ENCODE results near the gene GDF7. TPM values are rescaled to one million over a fixed set of nuclear protein-coding genes. Genes with fewer than 3 reads are reported as not detected.

The GDF7 gene
- total RNA-seq, 1 donor from 2014 or later = 0.52 TPM

DNA sequence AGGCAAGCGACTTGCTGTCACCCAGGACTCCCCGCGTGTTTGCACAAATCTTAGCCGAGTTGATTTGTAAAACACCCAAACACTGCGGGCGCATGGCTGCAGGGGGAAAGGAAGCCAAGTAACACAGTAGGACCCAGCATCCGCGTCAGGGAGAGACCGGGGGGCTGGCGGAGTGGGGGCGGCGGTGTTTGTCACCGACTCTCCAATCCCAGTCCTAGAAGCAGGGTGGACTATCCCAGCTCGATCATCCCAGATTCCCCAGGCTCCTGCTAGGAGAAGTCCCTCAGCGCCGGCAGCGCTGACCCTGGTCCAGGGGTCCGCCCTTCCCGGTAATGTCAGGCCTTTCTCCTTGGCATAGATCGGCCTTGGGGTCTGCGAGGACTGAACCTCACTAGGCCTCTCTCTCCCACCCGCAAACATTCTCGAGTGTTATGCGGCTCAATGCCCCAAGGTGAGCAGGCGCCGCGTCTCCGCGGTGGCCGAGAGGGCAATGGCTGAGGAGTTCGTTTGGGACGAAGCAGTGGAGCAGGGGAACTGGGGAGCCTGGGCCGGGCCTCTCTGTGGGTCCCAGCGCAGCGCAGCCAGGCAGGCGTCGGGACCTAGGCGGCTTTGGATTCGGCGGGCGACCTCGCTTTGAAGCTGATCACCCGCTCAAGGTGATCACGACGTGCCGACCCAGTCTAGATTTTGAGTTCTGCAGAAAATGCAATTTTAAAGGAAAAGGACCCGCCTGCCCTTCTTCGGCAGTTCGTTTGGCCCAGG is 1.5 kb upstream of the GDF7 start:
- Histone ChIP-seq H3K27me3 (ENCODE audit: control insufficient read depth in 3 of 3, insufficient read depth in 3 of 3, low read length in 3 of 3) (peaks cover 80 to 86% (median 81%) of the 10 kb centered on the region in 3 donors), H3K27ac (ENCODE audit: low read depth, low read length) (no peak overlapping the region), H3K9ac (ENCODE audit: low read depth in 1 of 3, low read length in 3 of 3) (peak overlapping the region in 1 of 3 donors; percentile 25), H3K4me3 (ENCODE audit: low read length in 3 of 3) (peak overlapping the region; percentile 38 to 49 (median 45)), H3K4me1 (ENCODE audit: control insufficient read depth in 3 of 3, insufficient read depth in 3 of 3, low read length in 3 of 3) (peaks cover 3 to 20% (median 14%) of the 10 kb centered on the region in 3 donors), H3K36me3 (ENCODE audit: control insufficient read depth in 3 of 3, insufficient read depth in 3 of 3, low read length in 3 of 3) (no peaks in the 10 kb centered on the region), H3K9me3 (ENCODE audit: control insufficient read depth in 3 of 3, low read length in 3 of 3) (no peaks in the 10 kb centered on the region)

DNA sequence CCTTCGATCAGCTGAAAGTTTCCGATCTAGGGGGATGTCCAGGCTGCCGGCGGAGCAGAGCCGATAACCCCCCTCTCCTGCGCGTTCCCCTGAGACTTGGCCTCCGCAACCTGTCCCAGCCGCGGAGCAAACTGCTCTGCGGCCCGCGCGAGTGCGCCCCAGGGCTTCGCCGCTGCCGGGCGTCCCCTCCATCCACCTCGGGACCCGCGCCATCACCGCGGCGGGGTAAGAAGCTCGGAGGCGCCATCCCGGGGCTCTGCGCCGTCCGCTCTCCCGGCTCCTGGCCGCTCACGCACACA is 990 bp upstream of the GDF7 start:
- peaks cover 82 to 91% (median 83%) of the 10 kb centered on the region in 3 donors for H3K27me3 ChIP-seq (ENCODE audit: control insufficient read depth in 3 of 3, insufficient read depth in 3 of 3, low read length in 3 of 3)
- no peaks in the 10 kb centered on the region for H3K9me3 ChIP-seq (ENCODE audit: control insufficient read depth in 3 of 3, low read length in 3 of 3)
- H3K4me3 ChIP-seq (ENCODE audit: low read length in 3 of 3) = peak overlapping the region; percentile 38 to 49 (median 45)
- H3K27ac ChIP-seq (ENCODE audit: low read depth, low read length) = no peak overlapping the region
- H3K4me1 ChIP-seq (ENCODE audit: control insufficient read depth in 3 of 3, insufficient read depth in 3 of 3, low read length in 3 of 3) = peaks cover 3 to 20% (median 14%) of the 10 kb centered on the region in 3 donors
- no peaks in the 10 kb centered on the region for H3K36me3 ChIP-seq (ENCODE audit: control insufficient read depth in 3 of 3, insufficient read depth in 3 of 3, low read length in 3 of 3)
- H3K9ac ChIP-seq (ENCODE audit: low read depth in 1 of 3, low read length in 3 of 3) = peak overlapping the region in 1 of 3 donors; percentile 16

DNA sequence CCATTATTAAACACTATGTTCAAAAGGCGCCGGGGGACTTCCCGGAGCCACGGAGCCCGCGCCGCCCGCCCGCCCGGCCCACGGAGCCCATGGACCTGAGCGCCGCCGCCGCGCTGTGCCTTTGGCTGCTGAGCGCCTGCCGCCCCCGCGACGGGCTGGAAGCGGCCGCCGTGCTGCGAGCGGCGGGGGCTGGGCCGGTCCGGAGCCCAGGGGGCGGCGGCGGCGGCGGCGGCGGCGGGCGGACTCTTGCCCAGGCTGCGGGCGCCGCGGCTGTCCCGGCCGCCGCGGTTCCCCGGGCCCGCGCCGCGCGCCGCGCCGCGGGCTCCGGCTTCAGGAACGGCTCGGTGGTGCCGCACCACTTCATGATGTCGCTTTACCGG is 197 bp downstream of the GDF7 start:
- Histone ChIP-seq H3K9me3 (ENCODE audit: control insufficient read depth in 3 of 3, low read length in 3 of 3) (no peaks in the 10 kb centered on the region), H3K4me3 (ENCODE audit: low read length in 3 of 3) (peak overlapping the region in 2 of 3 donors; percentile 36 to 60), H3K9ac (ENCODE audit: low read depth in 1 of 3, low read length in 3 of 3) (no peak overlapping the region), H3K4me1 (ENCODE audit: control insufficient read depth in 3 of 3, insufficient read depth in 3 of 3, low read length in 3 of 3) (peaks cover 3 to 20% (median 14%) of the 10 kb centered on the region in 3 donors), H3K27ac (ENCODE audit: low read depth, low read length) (no peak overlapping the region), H3K36me3 (ENCODE audit: control insufficient read depth in 3 of 3, insufficient read depth in 3 of 3, low read length in 3 of 3) (no peaks in the 10 kb centered on the region), H3K27me3 (ENCODE audit: control insufficient read depth in 3 of 3, insufficient read depth in 3 of 3, low read length in 3 of 3) (peaks cover 86 to 93% (median 87%) of the 10 kb centered on the region in 3 donors)

DNA sequence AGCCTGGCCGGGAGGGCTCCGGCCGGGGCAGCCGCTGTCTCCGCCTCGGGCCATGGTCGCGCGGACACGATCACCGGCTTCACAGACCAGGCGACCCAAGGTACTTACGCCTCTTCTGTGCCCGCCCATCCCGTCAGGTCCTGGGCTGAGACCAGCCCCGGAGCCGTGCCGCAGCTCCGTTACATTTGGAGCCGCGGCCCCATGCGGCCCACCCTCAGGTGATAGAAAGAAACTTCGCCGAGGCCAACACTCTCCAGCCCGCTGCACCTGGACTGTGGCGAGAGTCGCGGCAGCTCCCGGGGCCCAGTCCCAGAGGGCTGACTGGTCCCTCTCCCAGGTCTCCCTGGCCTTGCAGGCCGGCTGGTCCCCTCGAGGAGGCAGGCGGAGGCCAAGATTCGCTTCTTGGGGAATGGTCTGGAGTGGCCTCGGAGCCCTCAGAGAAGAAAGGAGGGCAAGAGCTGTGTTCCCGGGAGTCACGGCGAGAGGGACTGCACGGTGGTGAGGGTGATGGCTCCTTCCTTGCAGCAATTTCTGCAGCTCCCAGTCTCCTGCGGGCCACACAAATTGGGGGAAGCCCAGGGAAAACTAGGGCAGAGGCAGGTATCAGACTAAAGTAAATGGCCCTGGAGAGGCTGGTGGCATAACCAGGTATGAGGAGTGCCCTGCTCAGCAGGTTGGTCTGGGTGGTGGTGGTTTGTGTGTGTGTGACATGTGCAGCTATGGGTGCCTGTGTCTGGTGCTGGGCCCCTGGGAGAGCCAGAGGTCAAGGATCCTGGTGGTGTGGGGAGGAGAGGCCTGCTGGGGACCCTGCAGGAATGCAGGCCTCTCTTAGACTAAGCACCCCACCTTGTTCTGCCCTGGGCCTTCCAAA is 822 bp downstream of the GDF7 start:
- no peaks in the 10 kb centered on the region for H3K9me3 ChIP-seq (ENCODE audit: control insufficient read depth in 3 of 3, low read length in 3 of 3)
- H3K27me3 ChIP-seq (ENCODE audit: control insufficient read depth in 3 of 3, insufficient read depth in 3 of 3, low read length in 3 of 3) = peaks cover 86 to 94% (median 86%) of the 10 kb centered on the region in 3 donors
- H3K4me1 ChIP-seq (ENCODE audit: control insufficient read depth in 3 of 3, insufficient read depth in 3 of 3, low read length in 3 of 3) = peaks cover 3 to 20% (median 14%) of the 10 kb centered on the region in 3 donors
- H3K4me3 ChIP-seq (ENCODE audit: low read length in 3 of 3) = peak overlapping the region in 2 of 3 donors; percentile 36 to 60
- H3K9ac ChIP-seq (ENCODE audit: low read depth in 1 of 3, low read length in 3 of 3) = peak overlapping the region in 1 of 3 donors; percentile 33
- no peak overlapping the region for H3K27ac ChIP-seq (ENCODE audit: low read depth, low read length)
- H3K36me3 ChIP-seq (ENCODE audit: control insufficient read depth in 3 of 3, insufficient read depth in 3 of 3, low read length in 3 of 3) = no peaks in the 10 kb centered on the region

DNA sequence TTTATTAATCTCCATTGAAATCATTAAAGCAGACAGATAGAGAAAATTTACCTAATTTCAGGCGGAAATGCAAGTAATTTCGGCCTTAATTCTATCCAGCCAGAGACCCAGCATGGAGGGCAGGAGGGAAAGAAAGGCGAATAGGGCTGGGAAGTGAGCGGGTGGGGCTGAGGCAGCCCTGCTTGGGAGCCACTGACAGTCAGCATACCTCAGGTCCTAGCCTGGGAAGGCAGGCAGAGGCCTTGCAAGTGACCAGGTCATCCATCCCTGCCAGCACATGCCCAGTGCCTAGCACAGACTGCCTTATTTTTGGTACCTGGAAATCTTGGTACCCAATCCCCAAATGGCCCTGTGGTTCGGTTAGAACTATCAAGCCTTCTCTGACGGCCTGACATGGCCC is 1.5 kb downstream of the GDF7 start:
- Histone ChIP-seq H3K4me3 (ENCODE audit: low read length in 3 of 3) (no peak overlapping the region), H3K4me1 (ENCODE audit: control insufficient read depth in 3 of 3, insufficient read depth in 3 of 3, low read length in 3 of 3) (peaks cover 3 to 20% (median 14%) of the 10 kb centered on the region in 3 donors), H3K36me3 (ENCODE audit: control insufficient read depth in 3 of 3, insufficient read depth in 3 of 3, low read length in 3 of 3) (no peaks in the 10 kb centered on the region), H3K9me3 (ENCODE audit: control insufficient read depth in 3 of 3, low read length in 3 of 3) (no peaks in the 10 kb centered on the region), H3K27ac (ENCODE audit: low read depth, low read length) (no peak overlapping the region), H3K27me3 (ENCODE audit: control insufficient read depth in 3 of 3, insufficient read depth in 3 of 3, low read length in 3 of 3) (peaks cover 82 to 90% (median 86%) of the 10 kb centered on the region in 3 donors), H3K9ac (ENCODE audit: low read depth in 1 of 3, low read length in 3 of 3) (no peak overlapping the region)

DNA sequence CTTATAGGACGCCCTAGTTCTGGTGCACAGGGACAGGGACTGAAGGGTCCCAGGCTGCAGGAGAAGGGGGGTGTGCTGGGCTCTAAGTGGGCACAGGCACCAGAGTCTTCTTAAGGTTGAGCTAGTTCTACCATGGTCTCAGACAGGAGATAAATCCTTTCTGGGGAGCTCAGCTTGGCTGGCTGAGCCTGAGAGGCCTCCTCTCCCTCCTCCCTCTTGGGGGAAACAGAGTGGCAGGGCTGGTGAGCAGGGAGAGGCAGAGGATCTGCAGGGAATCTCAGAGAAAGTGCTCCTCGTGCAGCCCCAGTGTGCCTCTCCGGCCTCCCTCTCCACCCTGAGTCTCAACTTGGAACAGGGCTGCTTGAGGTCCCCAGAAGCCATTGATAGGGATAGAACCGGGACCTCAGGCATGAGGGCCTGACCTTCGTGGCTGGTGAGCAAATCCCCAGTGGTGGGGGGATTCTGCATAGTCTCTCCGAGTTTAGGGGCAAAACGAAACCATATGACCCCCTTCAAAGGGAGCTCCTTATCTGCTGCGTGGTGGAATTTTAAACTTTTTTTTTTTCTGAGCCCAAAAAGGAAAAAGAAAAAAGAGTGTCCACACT is 2.0 kb downstream of the GDF7 start:
- no peaks in the 10 kb centered on the region for H3K36me3 ChIP-seq (ENCODE audit: control insufficient read depth in 3 of 3, insufficient read depth in 3 of 3, low read length in 3 of 3)
- H3K4me1 ChIP-seq (ENCODE audit: control insufficient read depth in 3 of 3, insufficient read depth in 3 of 3, low read length in 3 of 3) = peaks cover 3 to 20% (median 14%) of the 10 kb centered on the region in 3 donors
- H3K4me3 ChIP-seq (ENCODE audit: low read length in 3 of 3) = no peak overlapping the region
- H3K27ac ChIP-seq (ENCODE audit: low read depth, low read length) = no peak overlapping the region
- peaks cover 82 to 90% (median 86%) of the 10 kb centered on the region in 3 donors for H3K27me3 ChIP-seq (ENCODE audit: control insufficient read depth in 3 of 3, insufficient read depth in 3 of 3, low read length in 3 of 3)
- no peaks in the 10 kb centered on the region for H3K9me3 ChIP-seq (ENCODE audit: control insufficient read depth in 3 of 3, low read length in 3 of 3)
- H3K9ac ChIP-seq (ENCODE audit: low read depth in 1 of 3, low read length in 3 of 3) = no peak overlapping the region

DNA sequence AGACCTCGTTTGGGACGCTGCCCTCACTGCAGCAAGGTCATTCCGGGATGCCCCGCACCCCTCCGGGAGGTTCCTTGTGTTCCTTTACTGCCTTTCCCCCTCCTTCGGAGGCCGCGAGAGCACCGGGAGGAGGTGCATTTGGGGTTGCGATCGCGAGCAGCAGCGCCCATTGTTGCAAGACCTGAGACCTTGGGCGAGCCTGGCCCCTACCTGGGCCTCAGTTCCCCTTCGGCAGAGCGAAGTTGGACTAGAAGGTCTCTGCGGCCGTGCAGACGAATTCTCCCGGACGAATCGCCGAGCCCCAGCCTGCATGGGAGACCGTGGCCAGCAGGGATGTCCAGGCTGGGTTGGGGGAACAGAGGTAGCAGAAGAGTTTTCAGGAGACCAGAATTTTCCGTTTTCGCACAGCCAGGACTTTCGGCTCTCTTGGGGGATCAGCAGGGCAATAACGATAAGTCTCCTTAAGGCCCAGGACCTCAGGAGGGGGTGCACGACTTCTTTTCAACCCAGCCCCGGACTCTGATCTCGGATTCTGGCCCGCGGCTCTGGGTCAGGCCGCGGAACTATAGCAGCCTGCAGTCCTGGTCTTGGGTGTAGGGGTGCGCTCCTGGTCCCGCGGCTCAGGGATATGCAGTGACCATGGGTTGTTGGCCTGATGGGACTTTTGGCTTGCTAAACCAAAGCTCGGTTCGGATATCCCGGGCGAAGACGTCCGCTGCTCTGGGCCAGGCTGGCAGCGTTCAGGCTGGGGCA is 2.8 kb downstream of the GDF7 start:
- H3K9ac ChIP-seq (ENCODE audit: low read depth in 1 of 3, low read length in 3 of 3) = no peak overlapping the region
- no peaks in the 10 kb centered on the region for H3K9me3 ChIP-seq (ENCODE audit: control insufficient read depth in 3 of 3, low read length in 3 of 3)
- no peaks in the 10 kb centered on the region for H3K36me3 ChIP-seq (ENCODE audit: control insufficient read depth in 3 of 3, insufficient read depth in 3 of 3, low read length in 3 of 3)
- H3K4me3 ChIP-seq (ENCODE audit: low read length in 3 of 3) = no peak overlapping the region
- H3K4me1 ChIP-seq (ENCODE audit: control insufficient read depth in 3 of 3, insufficient read depth in 3 of 3, low read length in 3 of 3) = peaks cover 3 to 20% (median 17%) of the 10 kb centered on the region in 3 donors
- H3K27me3 ChIP-seq (ENCODE audit: control insufficient read depth in 3 of 3, insufficient read depth in 3 of 3, low read length in 3 of 3) = peaks cover 82 to 85% (median 82%) of the 10 kb centered on the region in 3 donors
- H3K27ac ChIP-seq (ENCODE audit: low read depth, low read length) = no peak overlapping the region

DNA sequence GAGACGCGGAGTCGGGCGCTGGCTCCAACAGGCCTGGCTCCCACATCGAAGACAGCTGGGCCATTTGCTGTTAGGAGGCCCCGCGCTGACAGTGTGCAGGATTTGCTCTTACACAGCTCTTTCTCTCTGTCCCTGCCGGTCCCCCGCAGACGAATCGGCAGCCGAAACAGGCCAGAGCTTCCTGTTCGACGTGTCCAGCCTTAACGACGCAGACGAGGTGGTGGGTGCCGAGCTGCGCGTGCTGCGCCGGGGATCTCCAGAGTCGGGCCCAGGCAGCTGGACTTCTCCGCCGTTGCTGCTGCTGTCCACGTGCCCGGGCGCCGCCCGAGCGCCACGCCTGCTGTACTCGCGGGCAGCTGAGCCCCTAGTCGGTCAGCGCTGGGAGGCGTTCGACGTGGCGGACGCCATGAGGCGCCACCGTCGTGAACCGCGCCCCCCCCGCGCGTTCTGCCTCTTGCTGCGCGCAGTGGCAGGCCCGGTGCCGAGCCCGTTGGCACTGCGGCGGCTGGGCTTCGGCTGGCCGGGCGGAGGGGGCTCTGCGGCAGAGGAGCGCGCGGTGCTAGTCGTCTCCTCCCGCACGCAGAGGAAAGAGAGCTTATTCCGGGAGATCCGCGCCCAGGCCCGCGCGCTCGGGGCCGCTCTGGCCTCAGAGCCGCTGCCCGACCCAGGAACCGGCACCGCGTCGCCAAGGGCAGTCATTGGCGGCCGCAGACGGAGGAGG is 3.5 kb downstream of the GDF7 start:
- no peaks in the 10 kb centered on the region for H3K9me3 ChIP-seq (ENCODE audit: control insufficient read depth in 3 of 3, low read length in 3 of 3)
- H3K4me3 ChIP-seq (ENCODE audit: low read length in 3 of 3) = no peak overlapping the region
- H3K9ac ChIP-seq (ENCODE audit: low read depth in 1 of 3, low read length in 3 of 3) = no peak overlapping the region
- peaks cover 74 to 78% (median 75%) of the 10 kb centered on the region in 3 donors for H3K27me3 ChIP-seq (ENCODE audit: control insufficient read depth in 3 of 3, insufficient read depth in 3 of 3, low read length in 3 of 3)
- H3K36me3 ChIP-seq (ENCODE audit: control insufficient read depth in 3 of 3, insufficient read depth in 3 of 3, low read length in 3 of 3) = no peaks in the 10 kb centered on the region
- H3K4me1 ChIP-seq (ENCODE audit: control insufficient read depth in 3 of 3, insufficient read depth in 3 of 3, low read length in 3 of 3) = peaks cover 3 to 20% (median 18%) of the 10 kb centered on the region in 3 donors
- H3K27ac ChIP-seq (ENCODE audit: low read depth, low read length) = no peak overlapping the region
